HCT116 (cell line): ENCODE measurements around the gene KIFC1. TPM values are rescaled to one million over a fixed set of nuclear protein-coding genes. Genes with fewer than 3 reads are reported as not detected.

Source experiments
- ATAC-seq: fragments of 200-7000 bp; cut with Tn5 transposase; 2 replicates; pipeline ENCODE4 v1.9.1; 2020; ENCODE audit warnings: mild to moderate bottlenecking, moderate library complexity
- BruUV-seq: library from RNA; stranded (reverse); fragments of 400-500 nt; replicated peaks from 2 replicates; lab custom pipeline; 2021; lab: Mats Ljungman, UMichigan
- CTCF ChIA-PET: fragments of 300-600 bp; sonication (Branson Sonifier 250); formaldehyde crosslinking; loops from one replicate; lab custom pipeline; 2021; ENCODE audit warnings: antibody characterized with exemption; lab: Charles Lee
- POLR2A ChIA-PET: fragments of 300-600, 350-600 bp; sonication (Branson Sonifier 250); formaldehyde crosslinking; loops from one replicate; lab custom pipeline; 2021; ENCODE audit warnings: antibody characterized with exemption; lab: Charles Lee
- RAD21 ChIA-PET, 2 experiments: fragments of 300-600 bp; sonication (Branson Sonifier 250); formaldehyde crosslinking; loops; one replicate each; lab custom pipeline; 2023; ENCODE audit warnings: low total read pairs in 2 of 2; ENCODE audit not compliant: uncharacterized antibody in 2 of 2, unreplicated experiment in 2 of 2, low non-redundant PET in 1 of 2; lab: Charles Lee
- DNase-seq: peaks from one replicate; pipeline ENCODE4 v3.0.0-alpha.2; 2010; ENCODE audit warnings: low read depth, low spot score
- H2AFZ ChIP-seq: fragments of 200-600 bp; shearing (Covaris generic), sonication (generic); 2 replicates; pipeline ENCODE4 v1.6.1; 2017; ENCODE audit warnings: low read depth, mixed run types, mixed read lengths, antibody characterized with exemption, low read length; ENCODE audit not compliant: poor library complexity, severe bottlenecking
- H3K27ac ChIP-seq: 2 replicates; pipeline ENCODE4 v1.5.1; 2012; ENCODE audit warnings: low read depth, low read length
- H3K27me3 ChIP-seq: fragments of 200-600 bp; sonication (generic); 2 replicates; pipeline ENCODE4 v1.6.1; 2016; ENCODE audit warnings: mixed run types, low read length, mixed read lengths; ENCODE audit not compliant: insufficient read depth
- H3K36me3 ChIP-seq, 2 experiments: fragments of 200-500 bp in 1 of 2; fragments of 200-600 bp in 1 of 2; sonication (Bioruptor generic) in 1 of 2; sonication (generic) in 1 of 2; 2 replicates each; pipeline versions ENCODE4 v1.5.1 to v1.6.1; 2014 to 2016; ENCODE audit warnings: low read length in 2 of 2, inconsistent platforms in 1 of 2, mixed read lengths in 1 of 2, mixed run types in 1 of 2; ENCODE audit not compliant: insufficient read depth in 2 of 2, control insufficient read depth in 1 of 2
- H3K4me1 ChIP-seq, 2 experiments: fragments of 200-600 bp in 1 of 2; sonication (generic) in 1 of 2; 2 replicates each; pipeline versions ENCODE4 v1.5.1 to v1.6.1; 2012 to 2017; ENCODE audit warnings: low read length in 2 of 2, inconsistent platforms in 1 of 2, mild to moderate bottlenecking in 1 of 2, mixed read lengths in 1 of 2, mixed run types in 1 of 2, moderate library complexity in 1 of 2; ENCODE audit not compliant: insufficient read depth in 2 of 2, control insufficient read depth in 1 of 2
- H3K4me2 ChIP-seq: fragments of 200-600 bp; sonication (generic); 2 replicates; pipeline ENCODE4 v1.6.1; 2017; ENCODE audit warnings: mixed run types, low read length, mixed read lengths
- H3K4me3 ChIP-seq, 2 experiments: fragments of 200-600 bp in 1 of 2; sonication (generic) in 1 of 2; replicated peaks in 1 of 2; 2 replicates each; pipeline ENCODE4 v1.5.1; 2011 to 2016; ENCODE audit warnings: low read length in 2 of 2, control low read depth in 1 of 2, low read depth in 1 of 2, mild to moderate bottlenecking in 1 of 2, mixed read lengths in 1 of 2, mixed run types in 1 of 2
- H3K79me2 ChIP-seq: fragments of 200-600 bp; sonication (generic); 2 replicates; pipeline ENCODE4 v1.6.1; 2017; ENCODE audit warnings: mild to moderate bottlenecking, mixed run types, low read length, moderate library complexity, mixed read lengths; ENCODE audit not compliant: insufficient read depth
- H3K9ac ChIP-seq: fragments of 200-600 bp; sonication (generic); 2 replicates; pipeline ENCODE4 v1.6.1; 2016; ENCODE audit warnings: low read length, mixed read lengths
- H3K9me2 ChIP-seq: fragments of 200-600 bp; sonication (generic), shearing (Covaris generic); 2 replicates; pipeline ENCODE4 v1.6.1; 2017; ENCODE audit warnings: mixed run types, mild to moderate bottlenecking, moderate library complexity; ENCODE audit not compliant: insufficient read depth
- H3K9me3 ChIP-seq, 2 experiments: fragments of 200-500 bp in 1 of 2; fragments of 200-600 bp in 1 of 2; sonication (Bioruptor generic) in 1 of 2; sonication (generic) in 1 of 2; 2 replicates each; pipeline ENCODE4 v1.6.1; 2014 to 2017; ENCODE audit warnings: low read length in 2 of 2, mixed read lengths in 2 of 2, inconsistent platforms in 1 of 2, low read depth in 1 of 2, mild to moderate bottlenecking in 1 of 2, mixed run types in 1 of 2, moderate library complexity in 1 of 2; ENCODE audit not compliant: control insufficient read depth in 1 of 2, insufficient read depth in 1 of 2
- H4K20me1 ChIP-seq: fragments of 200-600 bp; sonication (generic), shearing (Covaris generic); 2 replicates; pipeline ENCODE4 v1.6.1; 2017; ENCODE audit warnings: mixed run types, mild to moderate bottlenecking, moderate library complexity; ENCODE audit not compliant: insufficient read depth
- CBX3 ChIP-seq: IDR thresholded peaks from 2 replicates; pipeline ENCODE4 v1.6.1; 2012; ENCODE audit warnings: low read depth
- CEBPB ChIP-seq: IDR thresholded peaks from 2 replicates; pipeline ENCODE4 v1.6.1; 2012; ENCODE audit warnings: low read depth
- CTCF ChIP-seq, 3 experiments: fragments of 200-600 bp in 1 of 3; sonication (generic) in 1 of 3; IDR thresholded peaks in 2 of 3; conservative IDR thresholded peaks in 1 of 3; 2 replicates each; pipeline ENCODE4 v1.5.1; 2012 to 2017; ENCODE audit warnings: low read depth in 2 of 3, low read length in 2 of 3, antibody characterized with exemption in 1 of 3, borderline replicate concordance in 1 of 3, control low read depth in 1 of 3, mild to moderate bottlenecking in 1 of 3, mixed read lengths in 1 of 3, mixed run types in 1 of 3, moderate library complexity in 1 of 3; ENCODE audit not compliant: insufficient read depth in 1 of 3
- EGR1 ChIP-seq: IDR thresholded peaks from 2 replicates; pipeline ENCODE4 v1.6.1; 2012; ENCODE audit warnings: low read depth
- ELF1 ChIP-seq: IDR thresholded peaks from 2 replicates; pipeline ENCODE4 v1.6.1; 2012; ENCODE audit warnings: low read depth, borderline replicate concordance
- EZH2phosphoT487 ChIP-seq: fragments of 200-600 bp; IDR thresholded peaks from 2 replicates; pipeline ENCODE4 v1.6.1; 2018; ENCODE audit warnings: antibody characterized with exemption, borderline replicate concordance
- FOSL1 ChIP-seq: IDR thresholded peaks from 2 replicates; pipeline ENCODE4 v1.6.1; 2012; ENCODE audit warnings: low read depth
- JUND ChIP-seq: IDR thresholded peaks from 2 replicates; pipeline ENCODE4 v1.6.1; 2012
- POLR2A ChIP-seq: IDR thresholded peaks from 2 replicates; pipeline ENCODE4 v1.7.0; 2011; ENCODE audit warnings: borderline replicate concordance; ENCODE audit not compliant: insufficient read depth, insufficient read length; ENCODE audit errors: extremely low read depth
- RAD21 ChIP-seq: IDR thresholded peaks from 2 replicates; pipeline ENCODE4 v1.6.1; 2012; ENCODE audit warnings: low read depth, mild to moderate bottlenecking
- SP1 ChIP-seq: IDR thresholded peaks from 2 replicates; pipeline ENCODE4 v1.6.1; 2012; ENCODE audit warnings: low read depth
- SRF ChIP-seq: IDR thresholded peaks from 2 replicates; pipeline ENCODE4 v1.6.1; 2012; ENCODE audit warnings: low read depth
- TCF7L2 ChIP-seq: IDR thresholded peaks from 2 replicates; pipeline ENCODE4 v1.7.0; 2011; ENCODE audit warnings: borderline replicate concordance, inconsistent platforms; ENCODE audit not compliant: insufficient read depth, insufficient read length; ENCODE audit errors: extremely low read depth
- YY1 ChIP-seq: IDR thresholded peaks from 2 replicates; pipeline ENCODE4 v1.6.1; 2011; ENCODE audit warnings: low read length, low read depth, moderate library complexity, mild to moderate bottlenecking; ENCODE audit not compliant: insufficient replicate concordance; ENCODE audit errors: extremely low read depth
- ZBTB33 ChIP-seq: IDR thresholded peaks from 2 replicates; pipeline ENCODE4 v1.6.1; 2011; ENCODE audit warnings: mild to moderate bottlenecking, low read length, moderate library complexity; ENCODE audit not compliant: insufficient replicate concordance; ENCODE audit errors: extremely low read depth
- ZFX ChIP-seq: fragments of 450-650 bp; IDR thresholded peaks from 2 replicates; pipeline ENCODE4 v1.6.1; 2017
- ZNF274 ChIP-seq: fragments of 200-500 bp; sonication (Bioruptor generic); IDR thresholded peaks from 2 replicates; pipeline ENCODE4 v1.6.1; 2014; ENCODE audit warnings: mild to moderate bottlenecking, low read depth, low read length, inconsistent platforms
- intact Hi-C: fragments of 100-400 bp; cut with micrococcal nuclease; formaldehyde crosslinking; loops from 2 replicates; pipeline ENCODE4 v1.10.0; 2022
- total RNA-seq: library from RNA; stranded (reverse); gene quantifications from one replicate; pipeline ENCODE4 v1.2.1, GENCODE V29; 2021; ENCODE audit not compliant: unreplicated experiment
- TF ChIP-seq, protein P1 (sequence below): IDR thresholded peaks from 2 replicates; pipeline ENCODE4 v1.6.1; 2012
- TF ChIP-seq, protein P2 (sequence below): IDR thresholded peaks from 2 replicates; pipeline ENCODE4 v1.6.1; 2012; ENCODE audit warnings: low read depth

KIFC1 gene
- total RNA-seq, 1 experiment from 2014 or later = 84.7 TPM

DNA sequence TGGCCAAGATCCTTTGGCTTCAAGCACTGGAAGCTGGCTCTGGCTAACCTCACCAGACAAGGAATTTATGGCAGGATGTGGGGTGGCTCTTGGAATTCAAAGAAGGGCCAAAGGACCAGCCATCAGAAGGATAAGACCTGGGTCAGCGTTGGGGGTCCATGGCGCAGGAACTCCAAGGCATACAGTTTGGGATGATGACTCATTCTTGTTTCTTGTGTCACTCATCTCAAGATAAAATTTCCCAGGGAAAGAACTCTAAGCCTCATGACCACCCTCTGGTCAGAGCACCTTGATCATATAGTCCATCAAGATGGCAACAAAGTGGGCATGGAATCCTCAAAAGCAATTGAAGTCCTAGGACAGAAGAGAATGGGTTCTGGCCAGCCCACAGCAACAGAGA, 67.6 kb downstream of the KIFC1 start:
- RAD21 ChIA-PET = no interaction called here
- Histone ChIP-seq H3K4me3 (no peak overlapping the region), H2AFZ (no peak overlapping the region), H3K9ac (no peak overlapping the region), H3K27me3 (no peaks in the 10 kb centered on the region), H3K4me2 (no peak overlapping the region), H3K4me1 (peaks cover 5 to 7% of the 10 kb centered on the region in 2 experiments; a peak in 3 of 4 replicates), H4K20me1 (no peaks in the 10 kb centered on the region), H3K36me3 (peaks cover 4 to 14% of the 10 kb centered on the region in 2 experiments; a peak in 3 of 4 replicates), H3K9me3 (no peaks in the 10 kb centered on the region), H3K79me2 (peaks cover 23% of the 10 kb centered on the region)
- POLR2A ChIA-PET = no interaction called here
- no peak for ATAC-seq
- intact Hi-C loops = no loop called here
- CTCF ChIA-PET = no interaction called here
- no TSS peak for BruUV-seq
- DNase-seq = no peak
- TF ChIP-seq ZBTB33 (no peak), ZNF274 (no peak), CTCF (IDR thresholded peaks at IDR 0.05 in 2 of 3, conservative IDR thresholded peaks at IDR 0.05 in 1 of 3; ENCODE audit: borderline replicate concordance in 1 of 3, insufficient read depth in 1 of 3, low read depth in 2 of 3, low read length in 2 of 3) (no peak), SP1 (no peak), EZH2phosphoT487 (no peak), EGR1 (no peak), POLR2A (no peak), FOSL1 (no peak), SRF (no peak), JUND (no peak), CEBPB (no peak), ZFX (no peak), CBX3 (no peak), RAD21 (no peak), TCF7L2 (no peak), ELF1 (no peak), YY1 (no peak)
- TF ChIP-seq, protein P1, sequence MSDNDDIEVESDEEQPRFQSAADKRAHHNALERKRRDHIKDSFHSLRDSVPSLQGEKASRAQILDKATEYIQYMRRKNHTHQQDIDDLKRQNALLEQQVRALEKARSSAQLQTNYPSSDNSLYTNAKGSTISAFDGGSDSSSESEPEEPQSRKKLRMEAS = no peak
- TF ChIP-seq, protein P2, sequence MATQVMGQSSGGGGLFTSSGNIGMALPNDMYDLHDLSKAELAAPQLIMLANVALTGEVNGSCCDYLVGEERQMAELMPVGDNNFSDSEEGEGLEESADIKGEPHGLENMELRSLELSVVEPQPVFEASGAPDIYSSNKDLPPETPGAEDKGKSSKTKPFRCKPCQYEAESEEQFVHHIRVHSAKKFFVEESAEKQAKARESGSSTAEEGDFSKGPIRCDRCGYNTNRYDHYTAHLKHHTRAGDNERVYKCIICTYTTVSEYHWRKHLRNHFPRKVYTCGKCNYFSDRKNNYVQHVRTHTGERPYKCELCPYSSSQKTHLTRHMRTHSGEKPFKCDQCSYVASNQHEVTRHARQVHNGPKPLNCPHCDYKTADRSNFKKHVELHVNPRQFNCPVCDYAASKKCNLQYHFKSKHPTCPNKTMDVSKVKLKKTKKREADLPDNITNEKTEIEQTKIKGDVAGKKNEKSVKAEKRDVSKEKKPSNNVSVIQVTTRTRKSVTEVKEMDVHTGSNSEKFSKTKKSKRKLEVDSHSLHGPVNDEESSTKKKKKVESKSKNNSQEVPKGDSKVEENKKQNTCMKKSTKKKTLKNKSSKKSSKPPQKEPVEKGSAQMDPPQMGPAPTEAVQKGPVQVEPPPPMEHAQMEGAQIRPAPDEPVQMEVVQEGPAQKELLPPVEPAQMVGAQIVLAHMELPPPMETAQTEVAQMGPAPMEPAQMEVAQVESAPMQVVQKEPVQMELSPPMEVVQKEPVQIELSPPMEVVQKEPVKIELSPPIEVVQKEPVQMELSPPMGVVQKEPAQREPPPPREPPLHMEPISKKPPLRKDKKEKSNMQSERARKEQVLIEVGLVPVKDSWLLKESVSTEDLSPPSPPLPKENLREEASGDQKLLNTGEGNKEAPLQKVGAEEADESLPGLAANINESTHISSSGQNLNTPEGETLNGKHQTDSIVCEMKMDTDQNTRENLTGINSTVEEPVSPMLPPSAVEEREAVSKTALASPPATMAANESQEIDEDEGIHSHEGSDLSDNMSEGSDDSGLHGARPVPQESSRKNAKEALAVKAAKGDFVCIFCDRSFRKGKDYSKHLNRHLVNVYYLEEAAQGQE = no peak
- TF ChIP-seq, all 23 proteins: peak for 0
- H3K9me2 ChIP-seq = no peaks in the 10 kb centered on the region
- no peak overlapping the region for H3K27ac ChIP-seq
